PC-3 (cell line): ENCODE measurements around the gene CERS5. TPM values are rescaled to one million over a fixed set of nuclear protein-coding genes. Genes with fewer than 3 reads are reported as not detected.

ENCODE experiments used
- ATAC-seq: fragments of 200-7000 bp; cut with Tn5 transposase; 2 replicates; pipeline ENCODE4 v1.9.1; 2020; ENCODE audit warnings: mild to moderate bottlenecking, moderate library complexity
- BruUV-seq: library from RNA; stranded (reverse); fragments of 400-500 nt; replicated peaks from 2 replicates; lab custom pipeline; 2021; lab: Mats Ljungman, UMichigan
- CTCF ChIA-PET: fragments of 300-600 bp; sonication (Branson Sonifier 250); formaldehyde crosslinking; loops from one replicate; lab custom pipeline; 2022; ENCODE audit warnings: antibody characterized with exemption; lab: Charles Lee
- POLR2A ChIA-PET: fragments of 300-600 bp; sonication (Branson Sonifier 250); formaldehyde crosslinking; loops from one replicate; lab custom pipeline; 2022; ENCODE audit warnings: antibody characterized with exemption; ENCODE audit not compliant: unreplicated experiment; lab: Charles Lee
- DNase-seq: peaks from one replicate; pipeline ENCODE4 v3.0.0-alpha.2; 2015
- H2AFZ ChIP-seq: fragments of 300-600 bp; sonication (generic); 2 replicates; pipeline ENCODE4 v1.6.0; 2016; ENCODE audit warnings: antibody characterized with exemption, low read length
- H3F3A ChIP-seq: fragments of 300-600 bp; sonication (generic); one replicate; pipeline ENCODE4 v1.6.0; 2017; ENCODE audit warnings: antibody characterized with exemption, low read length, control low read depth, mild to moderate bottlenecking; ENCODE audit not compliant: unreplicated experiment
- H3K27ac ChIP-seq: fragments of 300-600 bp; sonication (generic); 2 replicates; pipeline ENCODE4 v1.5.1; 2016; ENCODE audit warnings: mild to moderate bottlenecking, low read length
- H3K27me3 ChIP-seq: fragments of 300-600 bp; sonication (generic); 2 replicates; pipeline ENCODE4 v1.6.1; 2016; ENCODE audit warnings: low read length, mixed read lengths
- H3K36me3 ChIP-seq: fragments of 300-600 bp; sonication (generic); 2 replicates; pipeline ENCODE4 v1.6.1; 2016; ENCODE audit warnings: low read depth, mixed run types, low read length, mixed read lengths
- H3K4me1 ChIP-seq: fragments of 300-600 bp; sonication (generic); 2 replicates; pipeline ENCODE4 v1.5.1; 2016; ENCODE audit warnings: low read length; ENCODE audit not compliant: insufficient read depth
- H3K4me2 ChIP-seq: fragments of 300-600 bp; sonication (generic); 2 replicates; pipeline ENCODE4 v1.6.0; 2016; ENCODE audit warnings: low read length
- H3K4me3 ChIP-seq: fragments of 300-600 bp; sonication (generic); 2 replicates; pipeline ENCODE4 v1.5.1; 2016; ENCODE audit warnings: mild to moderate bottlenecking, low read length, mixed read lengths
- H3K79me2 ChIP-seq: fragments of 300-600 bp; sonication (generic); 2 replicates; pipeline ENCODE4 v1.6.1; 2017; ENCODE audit warnings: low read length, mixed read lengths
- H3K9ac ChIP-seq: fragments of 300-600 bp; sonication (generic); 2 replicates; pipeline ENCODE4 v1.6.0; 2016; ENCODE audit warnings: mild to moderate bottlenecking, low read length
- H3K9me2 ChIP-seq: fragments of 300-600 bp; sonication (generic); replicated peaks from 2 replicates; pipeline ENCODE4 v1.6.1; 2016; ENCODE audit warnings: mixed run types, low read length, mixed read lengths
- H3K9me3 ChIP-seq: fragments of 300-600 bp; sonication (generic); 2 replicates; pipeline ENCODE4 v1.6.1; 2016; ENCODE audit warnings: low read length, mixed read lengths
- H4K20me1 ChIP-seq: fragments of 300-600 bp; sonication (generic); 2 replicates; pipeline ENCODE4 v1.6.1; 2016; ENCODE audit warnings: low read length, mixed read lengths
- EZH2 ChIP-seq: fragments of 300-600 bp; sonication (generic); IDR thresholded peaks from one replicate; pipeline ENCODE4 v1.6.1; 2017; ENCODE audit warnings: antibody characterized with exemption, mild to moderate bottlenecking, low read length; ENCODE audit not compliant: unreplicated experiment
- EZH2phosphoT487 ChIP-seq: fragments of 300-600 bp; sonication (generic); IDR thresholded peaks from 2 replicates; pipeline ENCODE4 v1.6.1; 2018; ENCODE audit warnings: mild to moderate bottlenecking, antibody characterized with exemption, low read length, borderline replicate concordance
- intact Hi-C: fragments of 100-400 bp; cut with micrococcal nuclease; formaldehyde crosslinking; loops from 2 replicates; pipeline ENCODE4 v1.9.0; 2023
- total RNA-seq: library from RNA; depleted of rRNA; stranded (reverse); fragments of >200 nt; gene quantifications from 2 replicates; pipeline ENCODE4 v1.2.3, GENCODE V29; 2014
- TF ChIP-seq, protein P1 (sequence below): fragments of 300-600 bp; sonication (generic); conservative IDR thresholded peaks from 2 replicates; pipeline ENCODE4 v1.5.1; 2017; ENCODE audit warnings: antibody characterized with exemption, low read depth, mild to moderate bottlenecking, low read length

The CERS5 gene
- total RNA-seq, 1 experiment from 2014 or later, result 24.9 TPM

DNA sequence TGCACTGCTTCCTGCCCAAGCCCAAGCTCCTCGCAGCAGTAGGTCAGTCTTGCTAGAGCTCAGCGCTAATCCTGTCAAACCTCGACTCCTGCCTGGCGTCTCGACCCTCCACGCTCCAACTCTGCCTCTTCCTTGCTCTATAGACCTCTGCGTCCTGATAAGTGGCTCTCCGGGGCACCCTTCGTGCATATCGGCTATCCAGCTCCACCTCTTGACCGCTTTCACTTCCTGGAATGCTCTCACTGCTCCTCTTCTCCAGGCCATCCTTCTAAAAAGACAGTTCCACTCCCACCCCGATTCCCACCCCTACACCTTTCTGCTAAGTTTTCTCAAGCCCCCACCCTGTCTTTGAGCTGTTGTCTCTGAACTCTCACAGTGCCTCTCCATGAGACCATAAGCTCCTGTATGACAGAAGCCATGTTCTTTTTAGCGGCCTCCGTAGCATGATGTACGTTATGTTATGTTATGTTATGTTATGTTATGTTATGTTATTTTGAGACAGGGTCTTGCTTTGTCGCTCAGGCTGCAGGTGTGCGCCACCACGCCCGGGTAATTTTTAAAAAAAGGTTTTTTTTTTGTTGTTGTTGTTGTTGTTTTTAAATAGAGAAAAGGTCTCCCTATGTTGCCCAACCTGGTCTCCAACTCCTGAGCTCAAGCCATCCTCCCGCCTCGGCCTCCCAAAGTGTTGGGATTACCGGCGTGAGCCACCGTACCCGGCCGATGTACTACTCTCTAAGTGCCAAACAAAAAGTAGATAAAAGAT lies 54.5 kb downstream of the CERS5 start:
- H3K4me1 ChIP-seq, result peaks cover 14% of the 10 kb centered on the region; the same call in 1 of the 2 replicates
- peaks cover 50% of the 10 kb centered on the region for H3K79me2 ChIP-seq
- CTCF ChIA-PET, result interaction anchor here (0.7 to 1.8 kb wide), 8 partner anchors 11 to 63 kb away, joined by 4 to 22 read pairs (median 8); partner anchors contain the start of genes CERS5 and SMARCD1
- intact Hi-C loops, result loop anchor here (1.0 to 5.0 kb wide), 2 partner anchors 24 to 35 kb away; no protein-coding TSS in a partner anchor
- peak overlapping the region; percentile 70 for H3K27ac ChIP-seq
- no peaks in the 10 kb centered on the region for H3K27me3 ChIP-seq
- no peaks in the 10 kb centered on the region for H3F3A ChIP-seq
- POLR2A ChIA-PET, result interaction anchor here (0.5 to 1.4 kb wide), 4 partner anchors 28 to 165 kb away, joined by 3 to 29 read pairs (median 3); partner anchors contain the start of genes CERS5 and SMARCD1
- DNase-seq (peak; percentile 32), ATAC-seq (peak; percentile 11)
- BruUV-seq, result TSS peak; percentile 44
- TF ChIP-seq EZH2, result no peak
- TF ChIP-seq EZH2phosphoT487, result no peak
- TF ChIP-seq, protein P1, sequence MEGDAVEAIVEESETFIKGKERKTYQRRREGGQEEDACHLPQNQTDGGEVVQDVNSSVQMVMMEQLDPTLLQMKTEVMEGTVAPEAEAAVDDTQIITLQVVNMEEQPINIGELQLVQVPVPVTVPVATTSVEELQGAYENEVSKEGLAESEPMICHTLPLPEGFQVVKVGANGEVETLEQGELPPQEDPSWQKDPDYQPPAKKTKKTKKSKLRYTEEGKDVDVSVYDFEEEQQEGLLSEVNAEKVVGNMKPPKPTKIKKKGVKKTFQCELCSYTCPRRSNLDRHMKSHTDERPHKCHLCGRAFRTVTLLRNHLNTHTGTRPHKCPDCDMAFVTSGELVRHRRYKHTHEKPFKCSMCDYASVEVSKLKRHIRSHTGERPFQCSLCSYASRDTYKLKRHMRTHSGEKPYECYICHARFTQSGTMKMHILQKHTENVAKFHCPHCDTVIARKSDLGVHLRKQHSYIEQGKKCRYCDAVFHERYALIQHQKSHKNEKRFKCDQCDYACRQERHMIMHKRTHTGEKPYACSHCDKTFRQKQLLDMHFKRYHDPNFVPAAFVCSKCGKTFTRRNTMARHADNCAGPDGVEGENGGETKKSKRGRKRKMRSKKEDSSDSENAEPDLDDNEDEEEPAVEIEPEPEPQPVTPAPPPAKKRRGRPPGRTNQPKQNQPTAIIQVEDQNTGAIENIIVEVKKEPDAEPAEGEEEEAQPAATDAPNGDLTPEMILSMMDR, result no peak
- 0 out of 2 replicates have a peak, but pooled peaks cover 5% of the 10 kb centered on the region for H4K20me1 ChIP-seq
- no peaks in the 10 kb centered on the region for H3K9me2 ChIP-seq
- H2AFZ ChIP-seq, result peak overlapping the region; percentile 80
- peak overlapping the region; percentile 95 for H3K4me3 ChIP-seq
- peak overlapping the region; percentile 94 for H3K4me2 ChIP-seq
- H3K9me3 ChIP-seq, result no peaks in the 10 kb centered on the region
- peaks cover 2% of the 10 kb centered on the region; the same call in 1 of the 2 replicates for H3K36me3 ChIP-seq
- H3K9ac ChIP-seq, result peak overlapping the region; percentile 86

DNA sequence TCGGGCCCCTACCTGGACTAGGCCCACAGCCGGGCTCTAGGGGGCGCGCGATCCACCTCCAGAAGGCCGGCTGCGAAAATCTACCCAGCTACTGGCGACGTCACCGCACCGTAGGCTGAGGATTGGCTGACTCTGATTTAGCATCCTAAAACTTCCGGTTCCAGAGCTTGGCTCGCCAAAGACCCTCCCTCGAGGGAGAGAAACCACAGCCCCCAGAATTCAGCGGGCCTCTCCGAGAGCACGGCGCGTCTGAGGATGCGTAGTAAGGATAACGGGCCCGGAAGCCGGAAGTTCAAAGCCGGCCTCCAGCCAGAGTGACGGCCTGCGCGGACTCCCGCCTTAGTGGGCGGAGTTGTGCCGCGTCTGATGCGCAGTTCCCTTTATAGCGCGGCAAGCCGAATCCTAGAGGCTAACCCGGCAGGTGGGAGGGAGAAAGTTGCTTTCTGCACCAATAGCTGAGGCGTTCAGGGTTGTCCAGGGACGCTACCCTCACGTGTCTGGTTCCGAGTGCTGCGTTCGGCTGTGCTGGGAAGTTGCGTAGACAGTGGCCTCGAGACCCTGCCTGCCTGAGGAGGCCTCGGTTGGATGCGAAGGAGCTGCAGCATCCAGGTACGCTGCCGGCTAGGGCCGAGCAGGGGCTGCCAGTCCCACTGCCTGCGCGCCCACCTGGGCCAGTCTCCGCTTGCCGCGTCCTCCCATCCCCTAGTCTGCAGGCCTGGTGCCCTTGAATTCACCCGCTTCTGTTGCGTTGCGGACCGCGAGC lies 55.3 kb downstream of the CERS5 start, which contains the start of gene COX14:
COX14 (plus strand) TSS at position 544 of the 763 bp plus-strand sequence. CDS start 7,808 bp downstream, outside the sequence.
- Histone ChIP-seq H3K9me3 (no peaks in the 10 kb centered on the region), H3K79me2 (peaks cover 43% of the 10 kb centered on the region), H3K4me3 (peak within 1 kb of the TSS; percentile 95), H3K9me2 (no peaks in the 10 kb centered on the region), H3K4me2 (peak within 1 kb of the TSS; percentile 94), H3K36me3 (no peaks in the 10 kb centered on the region; the same call in 1 of the 2 replicates), H3F3A (no peaks in the 10 kb centered on the region), H3K9ac (peak within 1 kb of the TSS; percentile 86), H3K27ac (peak within 1 kb of the TSS; percentile 70), H3K27me3 (no peaks in the 10 kb centered on the region), H4K20me1 (0 out of 2 replicates have a peak, but pooled peaks cover 5% of the 10 kb centered on the region), H2AFZ (peak within 1 kb of the TSS; percentile 80), H3K4me1 (peaks cover 14% of the 10 kb centered on the region; the same call in 1 of the 2 replicates)
- no TSS peak for BruUV-seq
- ChIA-PET CTCF (interaction anchor here (0.5 to 1.8 kb wide), 12 partner anchors 10 to 346 kb away, joined by 3 to 22 read pairs (median 4); partner anchors contain the start of genes CERS5 and SMARCD1), POLR2A (interaction anchor here (0.5 to 1.4 kb wide), 6 partner anchors 27 to 426 kb away, joined by 3 to 29 read pairs (median 3); partner anchors contain the start of genes CERS5 and SMARCD1)
- TF ChIP-seq, protein P1, result peak; percentile 92
- TF ChIP-seq EZH2, result no peak
- intact Hi-C loops, result loop anchor here (1.0 to 5.0 kb wide), 2 partner anchors 24 to 35 kb away; no protein-coding TSS in a partner anchor
- DNase-seq, result peak; percentile 100
- peak; percentile 92 for ATAC-seq
